GM19193 (cell line): ENCODE measurements around the gene SLAMF6.

Experiments used
- POLR2A ChIP-seq: IDR thresholded peaks from 4 replicates; pipeline ENCODE4 v1.6.1; 2011; ENCODE audit not compliant: insufficient read depth, insufficient read length; ENCODE audit errors: extremely low read depth

Gene SLAMF6

GRCh38 chr1:160481979-160482596, 41.0 kb downstream of the SLAMF6 start:
- no peak for TF ChIP-seq POLR2A

GRCh38 chr1:160474392-160475242, 48.4 kb downstream of the SLAMF6 start:
- no peak for TF ChIP-seq POLR2A

- no peak for TF ChIP-seq POLR2A
Observed at GRCh38 chr1:160472112-160472511, 50.9 kb downstream of the SLAMF6 start.

GRCh38 chr1:160471253-160471652, 51.8 kb downstream of the SLAMF6 start:
- no peak for TF ChIP-seq POLR2A

GRCh38 chr1:160467576-160467975, 55.5 kb downstream of the SLAMF6 start:
- no peak for TF ChIP-seq POLR2A

GRCh38 chr1:160466961-160467360, 56.1 kb downstream of the SLAMF6 start:
- no peak for TF ChIP-seq POLR2A

GRCh38 chr1:160465123-160465522, 57.9 kb downstream of the SLAMF6 start:
- no peak for TF ChIP-seq POLR2A

- no peak for TF ChIP-seq POLR2A
Observed at GRCh38 chr1:160460683-160461287, 62.3 kb downstream of the SLAMF6 start.

- TF ChIP-seq POLR2A: peak; percentile 34
Observed at GRCh38 chr1:160460214-160460642, 62.8 kb downstream of the SLAMF6 start.

GRCh38 chr1:160459687-160460086, 63.4 kb downstream of the SLAMF6 start:
- no peak for TF ChIP-seq POLR2A

GRCh38 chr1:160459056-160459455, 64.0 kb downstream of the SLAMF6 start:
- TF ChIP-seq POLR2A: no peak

- no peak for TF ChIP-seq POLR2A
Observed at GRCh38 chr1:160455153-160455517, 67.9 kb downstream of the SLAMF6 start.

- TF ChIP-seq POLR2A: no peak
Observed at GRCh38 chr1:160454371-160455152, 68.5 kb downstream of the SLAMF6 start.

GRCh38 chr1:160453443-160453842, 69.6 kb downstream of the SLAMF6 start:
- TF ChIP-seq POLR2A: no peak

GRCh38 chr1:160451859-160452232, 71.2 kb downstream of the SLAMF6 start:
- no peak for TF ChIP-seq POLR2A
